Colonic mucosa (tissue), 4 donors: ENCODE measurements around the gene TMEM187. TPM values are rescaled to one million over a fixed set of nuclear protein-coding genes. Genes with fewer than 3 reads are reported as not detected.

Source experiments
- DNase-seq: peaks from one replicate; pipeline ENCODE4 v3.0.0-alpha.2; 2020
- H3K27ac ChIP-seq: fragments of 200-600 bp; one replicate; pipeline ENCODE4 v1.8.0; 2021
- H3K27me3 ChIP-seq: fragments of 200-600 bp; one replicate; pipeline ENCODE4 v1.8.0; 2021
- H3K36me3 ChIP-seq: fragments of 200-600 bp; one replicate; pipeline ENCODE4 v1.8.0; 2021
- H3K4me1 ChIP-seq: fragments of 200-600 bp; one replicate; pipeline ENCODE4 v1.8.0; 2021; ENCODE audit warnings: mild to moderate bottlenecking
- H3K4me3 ChIP-seq: fragments of 200-600 bp; one replicate; pipeline ENCODE4 v1.8.0; 2021
- H3K9ac ChIP-seq, 2 donors: one replicate each; pipeline ENCODE4 v1.7.0; 2013; ENCODE audit warnings: control low read depth in 2 of 2, low read depth in 2 of 2, low read length in 2 of 2
- H3K9me3 ChIP-seq: fragments of 200-600 bp; one replicate; pipeline ENCODE4 v1.8.0; 2021
- intact Hi-C: fragments of 100-400 bp; cut with DNase I; formaldehyde crosslinking; loops from one replicate; pipeline ENCODE4 v1.14.1; 2022
- total RNA-seq, 2 donors: library from RNA; stranded (reverse); fragmentation: NEBNext Ultra II Directional in 1 of 2; extraction: Animal tissue kit (Norgen Biotek cat#: 25700) in 1 of 2; gene quantifications; one replicate each; pipeline ENCODE4 v1.2.1, GENCODE V29; 2021
- TF ChIP-seq, protein P1 (sequence below): fragments of 200-600 bp; IDR thresholded peaks from one replicate; pipeline ENCODE4 v1.8.0; 2022; ENCODE audit warnings: antibody characterized with exemption, mild to moderate bottlenecking
- donor health status: healthy.
- donor health status: DM: no; HTN: no; CAD: no.
- donor health status: DM: no; HTN: no; CAD: no.

The TMEM187 gene
- total RNA-seq, 2 donors from 2014 or later, result 8.7 to 19.2 TPM

DNA sequence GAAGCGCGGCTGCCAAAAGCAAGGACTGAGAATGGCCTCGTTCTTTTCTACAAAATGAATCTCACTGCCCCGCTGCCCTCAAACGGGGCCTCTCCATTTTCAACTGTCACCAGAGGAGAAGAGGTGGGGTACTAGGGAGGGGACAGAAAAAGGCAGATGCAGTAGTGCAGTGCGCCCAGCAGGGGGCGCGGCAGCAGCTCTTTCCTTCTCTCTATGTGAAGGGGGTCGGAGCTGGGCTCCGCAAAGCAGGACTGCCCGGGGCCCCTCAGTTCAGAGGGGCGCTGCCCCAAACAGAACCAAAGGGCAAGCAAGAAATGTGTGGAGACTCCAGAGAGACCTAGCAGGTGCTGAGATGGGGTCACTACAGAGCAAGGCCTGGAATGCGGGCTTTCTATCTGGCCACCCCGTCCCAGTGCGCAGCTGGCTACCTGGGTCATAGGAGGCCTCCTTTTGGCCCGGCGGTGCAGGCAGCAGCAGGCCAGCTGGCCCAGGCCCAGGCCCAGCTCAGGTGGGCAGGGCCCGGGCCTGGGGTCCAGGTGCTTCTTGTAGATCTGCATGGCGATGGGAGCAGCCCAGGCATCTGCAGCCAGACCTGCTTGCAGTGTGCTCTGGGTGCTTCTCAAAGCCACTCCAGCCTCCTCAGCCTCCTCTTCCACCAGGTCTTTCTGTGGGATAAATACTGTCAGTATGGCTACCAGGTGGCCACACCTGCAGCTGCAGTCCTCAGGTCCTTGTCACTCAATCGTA is 41.2 kb downstream of the TMEM187 start:
- Histone ChIP-seq H3K27ac (no peak overlapping the region), H3K27me3 (peaks cover 5% of the 10 kb centered on the region), H3K36me3 (no peaks in the 10 kb centered on the region), H3K9me3 (no peaks in the 10 kb centered on the region), H3K4me1 (no peaks in the 10 kb centered on the region), H3K9ac (no peak overlapping the region), H3K4me3 (no peak overlapping the region)
- TF ChIP-seq, protein P1, sequence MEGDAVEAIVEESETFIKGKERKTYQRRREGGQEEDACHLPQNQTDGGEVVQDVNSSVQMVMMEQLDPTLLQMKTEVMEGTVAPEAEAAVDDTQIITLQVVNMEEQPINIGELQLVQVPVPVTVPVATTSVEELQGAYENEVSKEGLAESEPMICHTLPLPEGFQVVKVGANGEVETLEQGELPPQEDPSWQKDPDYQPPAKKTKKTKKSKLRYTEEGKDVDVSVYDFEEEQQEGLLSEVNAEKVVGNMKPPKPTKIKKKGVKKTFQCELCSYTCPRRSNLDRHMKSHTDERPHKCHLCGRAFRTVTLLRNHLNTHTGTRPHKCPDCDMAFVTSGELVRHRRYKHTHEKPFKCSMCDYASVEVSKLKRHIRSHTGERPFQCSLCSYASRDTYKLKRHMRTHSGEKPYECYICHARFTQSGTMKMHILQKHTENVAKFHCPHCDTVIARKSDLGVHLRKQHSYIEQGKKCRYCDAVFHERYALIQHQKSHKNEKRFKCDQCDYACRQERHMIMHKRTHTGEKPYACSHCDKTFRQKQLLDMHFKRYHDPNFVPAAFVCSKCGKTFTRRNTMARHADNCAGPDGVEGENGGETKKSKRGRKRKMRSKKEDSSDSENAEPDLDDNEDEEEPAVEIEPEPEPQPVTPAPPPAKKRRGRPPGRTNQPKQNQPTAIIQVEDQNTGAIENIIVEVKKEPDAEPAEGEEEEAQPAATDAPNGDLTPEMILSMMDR, result peak; percentile 94
- intact Hi-C loops, result no loop called here
- DNase-seq, result no peak

DNA sequence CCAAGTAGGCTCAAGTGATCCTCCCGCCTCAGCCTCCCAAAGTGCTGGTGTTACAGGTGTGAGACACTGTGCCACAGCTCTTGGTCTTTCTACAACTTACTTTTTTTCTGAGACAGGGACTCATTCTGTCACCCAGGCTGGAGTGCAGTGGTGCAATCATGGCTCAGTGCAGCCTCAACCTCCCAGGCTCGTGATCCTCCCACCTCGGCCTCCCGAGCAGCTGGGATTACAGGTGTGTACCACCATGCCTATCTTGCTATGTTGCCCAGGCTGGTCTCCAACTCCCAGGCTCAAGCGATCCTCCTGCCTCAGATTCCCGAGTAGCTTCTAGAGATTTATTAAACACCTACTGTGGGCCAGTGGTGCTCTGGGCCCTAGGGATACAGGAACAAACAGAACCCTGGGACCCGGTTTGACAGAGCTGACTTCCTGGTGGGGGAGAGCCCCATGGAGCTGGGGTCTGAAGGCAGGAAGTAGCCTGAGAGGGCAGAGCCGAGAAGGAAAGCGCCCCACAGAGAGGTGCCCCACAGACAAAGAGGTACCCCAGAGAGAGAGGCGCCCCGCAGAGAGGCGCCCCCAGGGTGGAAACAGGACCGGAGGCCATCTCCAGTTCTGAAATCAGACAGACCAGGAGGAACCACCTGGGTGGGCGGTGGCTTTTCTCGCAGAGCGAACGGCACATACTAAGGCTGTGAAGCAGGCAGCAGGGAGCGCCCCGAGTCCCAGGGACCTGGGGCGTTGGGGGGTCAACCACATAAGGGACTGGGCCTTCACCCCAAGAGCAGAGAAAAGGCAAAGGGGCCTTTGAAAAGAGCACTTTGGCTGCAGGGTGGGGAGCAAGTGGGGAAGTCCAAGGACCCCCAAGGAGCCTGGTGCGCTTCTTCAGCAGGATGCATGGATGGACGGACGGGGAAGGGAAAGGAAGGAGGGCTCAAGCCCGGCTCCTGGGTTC is 42.2 kb downstream of the TMEM187 start:
- Histone ChIP-seq H3K4me1 (no peaks in the 10 kb centered on the region), H3K36me3 (no peaks in the 10 kb centered on the region), H3K27ac (no peak overlapping the region), H3K4me3 (no peak overlapping the region), H3K27me3 (peaks cover 5% of the 10 kb centered on the region), H3K9ac (no peak overlapping the region), H3K9me3 (no peaks in the 10 kb centered on the region)
- TF ChIP-seq, protein P1, result no peak
- DNase-seq, result no peak
- intact Hi-C loops, result no loop called here

DNA sequence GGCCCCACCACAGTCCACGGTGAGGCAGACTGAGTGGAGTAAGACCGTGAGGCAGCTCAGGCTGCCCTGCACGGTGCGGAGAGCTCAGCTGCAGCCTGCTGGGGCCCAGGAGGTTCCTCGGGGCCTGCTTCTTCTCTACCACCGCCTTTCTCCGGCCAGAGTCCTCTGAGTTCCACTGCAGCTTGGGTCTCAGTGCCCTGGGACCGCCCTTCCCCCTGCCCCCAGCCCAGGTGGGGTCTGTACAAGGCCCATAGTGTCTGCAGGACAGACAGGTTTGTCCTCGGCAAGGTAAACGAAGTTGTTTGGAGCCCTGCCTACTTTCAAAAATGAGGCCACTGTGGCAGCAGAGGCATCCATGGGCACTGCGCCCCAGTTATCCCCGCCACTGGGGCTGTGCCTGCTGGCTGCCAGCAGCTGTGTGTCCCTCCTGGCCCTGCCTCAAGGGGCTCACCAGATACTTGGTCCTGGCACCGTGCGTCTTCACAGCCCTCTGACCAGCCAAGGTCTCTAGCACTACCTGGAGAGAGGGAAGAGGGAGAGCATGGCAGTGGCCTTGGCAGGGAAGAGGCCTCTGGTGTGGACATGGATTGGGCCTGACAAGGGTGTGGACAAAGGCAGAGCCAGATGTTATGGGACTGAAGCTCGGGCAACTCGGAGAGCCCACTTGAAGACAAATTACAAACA is 43.2 kb downstream of the TMEM187 start:
- Histone ChIP-seq H3K27me3 (peaks cover under 1% of the 10 kb centered on the region), H3K4me3 (no peak overlapping the region), H3K9me3 (no peaks in the 10 kb centered on the region), H3K36me3 (no peaks in the 10 kb centered on the region), H3K9ac (no peak overlapping the region), H3K4me1 (no peaks in the 10 kb centered on the region), H3K27ac (no peak overlapping the region)
- no peak for DNase-seq
- intact Hi-C loops, result no loop called here
- TF ChIP-seq, protein P1, result no peak

DNA sequence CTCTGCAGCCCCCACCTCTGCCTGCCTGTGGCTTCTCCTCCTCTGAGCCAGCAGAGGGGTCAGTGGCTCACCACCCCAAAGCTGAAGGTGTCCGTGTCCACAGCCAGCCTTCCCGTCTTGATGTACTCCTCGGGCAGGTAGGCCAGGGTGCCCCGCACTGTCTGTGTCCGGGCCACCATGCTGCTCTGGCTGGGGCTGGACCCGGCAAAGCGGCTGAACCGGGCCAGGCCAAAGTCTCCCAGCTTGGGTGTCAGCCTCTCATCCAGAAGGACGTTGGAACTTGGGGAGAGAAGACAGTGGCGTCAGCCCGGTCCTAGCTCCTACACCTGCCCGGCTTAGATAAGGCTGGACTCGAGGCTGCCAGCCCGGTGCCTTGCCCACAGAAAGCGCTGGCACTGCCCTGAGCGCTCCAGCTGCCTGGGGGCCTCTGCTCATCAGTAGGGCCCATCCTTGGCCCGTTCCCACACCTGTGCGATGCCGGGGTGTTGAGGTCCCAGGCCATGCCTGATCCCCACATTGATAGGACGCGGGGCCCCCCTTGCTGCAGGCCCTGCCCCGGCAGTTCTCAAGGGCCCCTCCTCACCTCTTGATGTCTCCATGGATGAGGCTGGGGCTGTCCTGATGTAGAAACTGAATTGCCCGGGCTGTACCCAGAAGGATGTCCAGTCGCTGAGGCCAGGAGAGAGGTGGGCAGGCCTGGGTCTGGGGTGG is 44.0 kb downstream of the TMEM187 start:
- intact Hi-C loops, result no loop called here
- no peaks in the 10 kb centered on the region for H3K27me3 ChIP-seq
- no peak overlapping the region for H3K27ac ChIP-seq
- no peaks in the 10 kb centered on the region for H3K4me1 ChIP-seq
- DNase-seq, result no peak
- H3K36me3 ChIP-seq, result no peaks in the 10 kb centered on the region
- TF ChIP-seq, protein P1, result no peak
- H3K4me3 ChIP-seq, result no peak overlapping the region
- no peak overlapping the region for H3K9ac ChIP-seq
- no peaks in the 10 kb centered on the region for H3K9me3 ChIP-seq
